Neural cell (in vitro differentiated cells): ENCODE data around the gene AQP2. TPM values are rescaled to one million over a fixed set of nuclear protein-coding genes. Genes with fewer than 3 reads are reported as not detected.

ENCODE experiments used
- H2AFZ ChIP-seq: fragments of 200-600, 300-800 bp; sonication (generic), shearing (Covaris generic); 2 replicates; pipeline ENCODE4 v1.6.0; 2014; ENCODE audit warnings: low read depth, mild to moderate bottlenecking, antibody characterized with exemption, low read length, moderate library complexity
- H3F3A ChIP-seq: fragments of 200-600 bp; shearing (Covaris generic); 2 replicates; pipeline ENCODE4 v1.6.1; 2016; ENCODE audit warnings: mild to moderate bottlenecking, moderate library complexity, mixed read lengths, antibody characterized with exemption, low read length; ENCODE audit not compliant: insufficient read depth, poor library complexity, severe bottlenecking
- H3K27ac ChIP-seq: fragments of 200-600, 300-800 bp; sonication (generic), shearing (Covaris generic); 2 replicates; pipeline ENCODE4 v1.5.1; 2014; ENCODE audit warnings: mild to moderate bottlenecking, low read length, moderate library complexity
- H3K27me3 ChIP-seq: fragments of 300-800, 200-600 bp; sonication (generic), shearing (Covaris generic); 2 replicates; pipeline ENCODE4 v1.6.0; 2014; ENCODE audit warnings: mild to moderate bottlenecking, low read depth, low read length, moderate library complexity; ENCODE audit not compliant: insufficient read depth
- H3K36me3 ChIP-seq: fragments of 300-800, 200-600 bp; sonication (generic), shearing (Covaris generic); 2 replicates; pipeline ENCODE4 v1.5.1; 2014; ENCODE audit warnings: mild to moderate bottlenecking, antibody characterized with exemption, low read length, moderate library complexity; ENCODE audit not compliant: insufficient read depth
- H3K4me2 ChIP-seq: fragments of 300-800, 200-600 bp; sonication (generic), shearing (Covaris generic); 2 replicates; pipeline ENCODE4 v1.6.0; 2014; ENCODE audit warnings: mild to moderate bottlenecking, low read length
- H3K4me3 ChIP-seq: fragments of 300-800, 200-600 bp; sonication (generic), shearing (Covaris generic); 2 replicates; pipeline ENCODE4 v1.5.1; 2014; ENCODE audit warnings: mild to moderate bottlenecking, low read length, moderate library complexity
- H3K79me2 ChIP-seq: fragments of 200-600 bp; shearing (Covaris generic); replicated peaks from 2 replicates; pipeline ENCODE4 v1.6.0; 2014; ENCODE audit warnings: mild to moderate bottlenecking, low read length, moderate library complexity; ENCODE audit not compliant: insufficient read depth
- H3K9ac ChIP-seq: fragments of 300-800, 200-600 bp; sonication (generic), shearing (Covaris generic); 2 replicates; pipeline ENCODE4 v1.6.1; 2016; ENCODE audit warnings: mild to moderate bottlenecking, low read length, mixed read lengths
- H3K9me2 ChIP-seq: fragments of 200-600 bp; shearing (Covaris generic); 2 replicates; pipeline ENCODE4 v1.6.1; 2016; ENCODE audit warnings: mild to moderate bottlenecking, low read length, mixed read lengths; ENCODE audit not compliant: insufficient read depth
- H3K9me3 ChIP-seq: fragments of 200-600, 300-800 bp; sonication (generic), shearing (Covaris generic); 2 replicates; pipeline ENCODE4 v1.6.1; 2016; ENCODE audit warnings: mild to moderate bottlenecking, mixed run types, low read length, moderate library complexity, mixed read lengths
- H4K20me1 ChIP-seq: fragments of 200-600 bp; shearing (Covaris generic); 2 replicates; pipeline ENCODE4 v1.6.1; 2016; ENCODE audit warnings: mild to moderate bottlenecking, mixed run types; ENCODE audit not compliant: insufficient read depth
- CTCF ChIP-seq: fragments of 450-650 bp; IDR thresholded peaks from 2 replicates; pipeline ENCODE4 v1.5.1; 2014; ENCODE audit warnings: antibody characterized with exemption, mild to moderate bottlenecking, moderate library complexity; ENCODE audit not compliant: poor library complexity, severe bottlenecking
- EP300 ChIP-seq: fragments of 450-650 bp; conservative IDR thresholded peaks from 2 replicates; pipeline ENCODE4 v1.6.1; 2014; ENCODE audit warnings: antibody characterized with exemption, mild to moderate bottlenecking, moderate library complexity; ENCODE audit not compliant: poor library complexity, severe bottlenecking
- EZH2 ChIP-seq: fragments of 200-600, 300-800 bp; shearing (Covaris generic), sonication (generic); IDR thresholded peaks from 2 replicates; pipeline ENCODE4 v1.6.1; 2014; ENCODE audit warnings: antibody characterized with exemption, low read length, borderline replicate concordance, mild to moderate bottlenecking; ENCODE audit not compliant: insufficient read depth, poor library complexity, severe bottlenecking
- MXI1 ChIP-seq: fragments of 450-650 bp; conservative IDR thresholded peaks from 2 replicates; pipeline ENCODE4 v1.6.1; 2014; ENCODE audit warnings: antibody characterized with exemption, mild to moderate bottlenecking; ENCODE audit not compliant: poor library complexity, severe bottlenecking
- POLR2AphosphoS5 ChIP-seq: IDR thresholded peaks from 2 replicates; pipeline ENCODE4 v1.6.1; 2012
- RAD21 ChIP-seq: fragments of 450-650 bp; conservative IDR thresholded peaks from 2 replicates; pipeline ENCODE4 v1.6.1; 2014; ENCODE audit warnings: antibody characterized with exemption, mild to moderate bottlenecking, moderate library complexity
- REST ChIP-seq: IDR thresholded peaks from 2 replicates; pipeline ENCODE4 v1.6.1; 2012; ENCODE audit warnings: borderline replicate concordance
- SMC3 ChIP-seq: fragments of 450-650 bp; conservative IDR thresholded peaks from 2 replicates; pipeline ENCODE4 v1.6.1; 2014; ENCODE audit warnings: antibody characterized with exemption, mild to moderate bottlenecking, moderate library complexity; ENCODE audit not compliant: poor library complexity
- TAF1 ChIP-seq: IDR thresholded peaks from 2 replicates; pipeline ENCODE4 v1.6.1; 2012; ENCODE audit warnings: low read depth
- polyA plus RNA-seq: library from polyadenylated mRNA; depleted of rRNA; stranded (reverse); fragments of >200 nt; gene quantifications from 2 replicates; pipeline ENCODE4 v1.2.3, GENCODE V29; 2014

AQP2 gene
- polyA plus RNA-seq, 1 donor from 2014 or later = not detected

- Histone ChIP-seq H3F3A (no peaks in the 10 kb centered on the region), H3K79me2 (no peaks in the 10 kb centered on the region), H2AFZ (no peak overlapping the region), H3K9me2 (no peaks in the 10 kb centered on the region), H3K9ac (no peak overlapping the region), H3K9me3 (no peaks in the 10 kb centered on the region), H3K36me3 (no peaks in the 10 kb centered on the region), H3K27me3 (no peaks in the 10 kb centered on the region), H3K27ac (no peak overlapping the region), H3K4me3 (no peak overlapping the region), H4K20me1 (no peaks in the 10 kb centered on the region), H3K4me2 (no peak overlapping the region)
- TF ChIP-seq MXI1 = no peak
- no peak for TF ChIP-seq EP300
- no peak for TF ChIP-seq RAD21
- TF ChIP-seq EZH2 = no peak
- no peak for TF ChIP-seq CTCF
- no peak for TF ChIP-seq TAF1
- TF ChIP-seq REST = no peak
- no peak for TF ChIP-seq POLR2AphosphoS5
- no peak for TF ChIP-seq SMC3
These were observed 1.1 kb downstream of the AQP2 start for GRCh38 chr12:49951411-49952240.

GRCh38 chr12:49952391-49953055 is 2.0 kb downstream of the AQP2 start:
- no peaks in the 10 kb centered on the region for H3K36me3 ChIP-seq
- no peak overlapping the region for H2AFZ ChIP-seq
- H3K27me3 ChIP-seq = no peaks in the 10 kb centered on the region
- H3K9ac ChIP-seq = no peak overlapping the region
- H4K20me1 ChIP-seq = no peaks in the 10 kb centered on the region
- no peaks in the 10 kb centered on the region for H3K79me2 ChIP-seq
- H3K4me2 ChIP-seq = no peak overlapping the region
- H3K27ac ChIP-seq = no peak overlapping the region
- H3F3A ChIP-seq = no peaks in the 10 kb centered on the region
- H3K4me3 ChIP-seq = no peak overlapping the region
- H3K9me3 ChIP-seq = no peaks in the 10 kb centered on the region
- H3K9me2 ChIP-seq = no peaks in the 10 kb centered on the region
- TF ChIP-seq SMC3 (no peak), CTCF (no peak), TAF1 (no peak), REST (no peak), MXI1 (no peak), EP300 (no peak), RAD21 (no peak), POLR2AphosphoS5 (no peak), EZH2 (no peak)
